Calu3 (cell line): ENCODE measurements around the gene RNF208. TPM values are rescaled to one million over a fixed set of nuclear protein-coding genes. Genes with fewer than 3 reads are reported as not detected.

ENCODE experiments used
- BruUV-seq: library from RNA; stranded (reverse); fragments of 400-500 nt; replicated peaks from 2 replicates; lab custom pipeline; 2021; lab: Mats Ljungman, UMichigan
- CTCF ChIA-PET: fragments of 300-600 bp; sonication (Branson Sonifier 250); formaldehyde crosslinking; loops from one replicate; lab custom pipeline; 2022; ENCODE audit warnings: antibody characterized with exemption; lab: Charles Lee
- DNase-seq: peaks from one replicate; pipeline ENCODE4 v3.0.0; 2022
- H3K27ac Mint-ChIP-seq: one replicate; pipeline ENCODE4 v1.8.0; 2022; ENCODE audit warnings: mixed read lengths; ENCODE audit not compliant: unreplicated experiment
- H3K27me3 Mint-ChIP-seq: one replicate; pipeline ENCODE4 v1.8.0; 2022; ENCODE audit warnings: mixed read lengths; ENCODE audit not compliant: unreplicated experiment
- H3K36me3 Mint-ChIP-seq: one replicate; pipeline ENCODE4 v1.8.0; 2022; ENCODE audit warnings: mild to moderate bottlenecking, moderate library complexity, mixed read lengths; ENCODE audit not compliant: insufficient read depth, unreplicated experiment
- H3K4me1 Mint-ChIP-seq: one replicate; pipeline ENCODE4 v1.8.0; 2022; ENCODE audit warnings: mild to moderate bottlenecking, low read depth, mixed read lengths; ENCODE audit not compliant: unreplicated experiment
- H3K4me3 Mint-ChIP-seq: one replicate; pipeline ENCODE4 v1.8.0; 2022; ENCODE audit warnings: mild to moderate bottlenecking, low read depth, moderate library complexity, mixed read lengths; ENCODE audit not compliant: unreplicated experiment
- H3K9me3 Mint-ChIP-seq: one replicate; pipeline ENCODE4 v1.8.0; 2022; ENCODE audit warnings: low read depth, mixed read lengths; ENCODE audit not compliant: unreplicated experiment
- intact Hi-C: fragments of 100-400 bp; cut with micrococcal nuclease; formaldehyde crosslinking; loops from one replicate; pipeline ENCODE4 v1.10.0; 2022; ENCODE audit not compliant: unreplicated experiment
- total RNA-seq: library from RNA; stranded (reverse); gene quantifications from 2 replicates; pipeline ENCODE4 v1.2.3, GENCODE V29; 2022
- TF ChIP-seq, protein P1 (sequence below): fragments of 200-600 bp; IDR thresholded peaks from one replicate; pipeline ENCODE4 v1.8.0; 2022; ENCODE audit warnings: antibody characterized with exemption; ENCODE audit not compliant: unreplicated experiment

Gene RNF208
- total RNA-seq, 1 experiment from 2014 or later, result 10.1 TPM

DNA sequence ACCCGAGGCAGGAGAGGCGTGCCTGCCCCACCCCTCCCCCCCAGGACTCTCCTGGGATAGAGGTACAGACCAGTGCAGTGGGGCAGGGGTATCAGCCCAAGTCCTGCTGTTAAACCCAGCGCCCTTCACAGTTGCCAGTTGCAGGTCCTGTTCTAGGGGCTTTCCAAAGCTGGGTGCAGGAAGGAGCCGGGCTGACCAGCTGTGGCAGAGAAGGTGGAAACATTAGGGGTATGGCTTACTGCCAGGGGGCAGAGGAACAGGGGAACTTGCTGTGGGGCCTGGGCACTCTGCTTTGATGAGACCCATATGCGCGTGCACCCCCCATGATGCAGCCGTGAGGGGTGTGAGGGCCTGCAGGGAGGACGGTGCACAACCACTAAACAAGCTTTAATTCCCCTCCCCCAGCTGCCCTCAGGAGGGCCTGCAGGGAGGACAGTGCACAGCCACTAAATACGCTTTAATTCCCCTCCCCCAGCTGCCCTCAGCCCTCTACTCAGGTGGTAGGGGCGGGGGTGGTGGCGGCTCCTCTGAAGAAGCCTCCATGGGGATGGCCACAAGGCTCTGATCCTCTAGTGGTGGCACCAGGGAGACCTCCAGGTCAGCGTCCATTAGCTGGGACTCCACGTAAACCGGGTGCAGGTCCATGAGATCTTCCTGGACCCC lies 51.4 kb downstream of the RNF208 start:
- H3K4me3 Mint-ChIP-seq, result no peak overlapping the region
- CTCF ChIA-PET, result interaction anchor here (0.7 kb wide), 2 partner anchors 21 to 29 kb away, joined by 3 read pairs; no protein-coding TSS in a partner anchor

More for the DNA sequence above, 51.4 kb downstream of the RNF208 start:
- peaks cover 16% of the 10 kb centered on the region for H3K36me3 Mint-ChIP-seq
- H3K9me3 Mint-ChIP-seq, result no peaks in the 10 kb centered on the region
- no peak overlapping the region for H3K27ac Mint-ChIP-seq
- peaks cover 27% of the 10 kb centered on the region for H3K27me3 Mint-ChIP-seq
- TF ChIP-seq, protein P1, sequence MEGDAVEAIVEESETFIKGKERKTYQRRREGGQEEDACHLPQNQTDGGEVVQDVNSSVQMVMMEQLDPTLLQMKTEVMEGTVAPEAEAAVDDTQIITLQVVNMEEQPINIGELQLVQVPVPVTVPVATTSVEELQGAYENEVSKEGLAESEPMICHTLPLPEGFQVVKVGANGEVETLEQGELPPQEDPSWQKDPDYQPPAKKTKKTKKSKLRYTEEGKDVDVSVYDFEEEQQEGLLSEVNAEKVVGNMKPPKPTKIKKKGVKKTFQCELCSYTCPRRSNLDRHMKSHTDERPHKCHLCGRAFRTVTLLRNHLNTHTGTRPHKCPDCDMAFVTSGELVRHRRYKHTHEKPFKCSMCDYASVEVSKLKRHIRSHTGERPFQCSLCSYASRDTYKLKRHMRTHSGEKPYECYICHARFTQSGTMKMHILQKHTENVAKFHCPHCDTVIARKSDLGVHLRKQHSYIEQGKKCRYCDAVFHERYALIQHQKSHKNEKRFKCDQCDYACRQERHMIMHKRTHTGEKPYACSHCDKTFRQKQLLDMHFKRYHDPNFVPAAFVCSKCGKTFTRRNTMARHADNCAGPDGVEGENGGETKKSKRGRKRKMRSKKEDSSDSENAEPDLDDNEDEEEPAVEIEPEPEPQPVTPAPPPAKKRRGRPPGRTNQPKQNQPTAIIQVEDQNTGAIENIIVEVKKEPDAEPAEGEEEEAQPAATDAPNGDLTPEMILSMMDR, result no peak
- no TSS peak for BruUV-seq
- intact Hi-C loops, result no loop called here
- H3K4me1 Mint-ChIP-seq, result no peaks in the 10 kb centered on the region
- no peak for DNase-seq

Other genes with a start within 250 kb of the RNF208 start
- not detected in 2 replicates for gene PTGDS, start 244.7 kb downstream of the RNF208 start, total RNA-seq
- gene LCNL1, start 239.2 kb downstream of the RNF208 start, total RNA-seq, result 0.22 TPM in 1 of 2 replicates, not detected in the other
- 38.3 and 43.7 TPM in 2 replicates for gene PAXX, start 229.8 kb downstream of the RNF208 start, total RNA-seq
- gene CLIC3, start 225.7 kb downstream of the RNF208 start, total RNA-seq, result 0.35 and 0.91 TPM in 2 replicates
- 47.6 and 50.7 TPM in 2 replicates for gene ABCA2, start 194.0 kb downstream of the RNF208 start, total RNA-seq
- gene FUT7, start 190.2 kb downstream of the RNF208 start, total RNA-seq, result not detected in 2 replicates
- 65.2 and 78.6 TPM in 2 replicates for gene NPDC1, start 176.1 kb downstream of the RNF208 start, total RNA-seq
- 3.8 and 5.8 TPM in 2 replicates for gene ENTPD2, start 168.2 kb downstream of the RNF208 start, total RNA-seq
- 38.4 and 41.1 TPM in 2 replicates for gene SAPCD2, start 151.7 kb downstream of the RNF208 start, total RNA-seq
- 9.1 and 10.8 TPM in 2 replicates for gene UAP1L1, start 144.7 kb downstream of the RNF208 start, total RNA-seq
- gene MAN1B1, start 135.3 kb downstream of the RNF208 start, total RNA-seq, result 61.4 and 65.6 TPM in 2 replicates
- gene DPP7, start 107.5 kb downstream of the RNF208 start, total RNA-seq, result 51.6 and 76.8 TPM in 2 replicates
- 0.24 and 0.54 TPM in 2 replicates for gene GRIN1, start 83.1 kb downstream of the RNF208 start, total RNA-seq
- 0.52 and 0.98 TPM in 2 replicates for gene LRRC26, start 52.2 kb downstream of the RNF208 start, total RNA-seq
- not detected in 2 replicates for gene TMEM210, start 50.2 kb downstream of the RNF208 start, total RNA-seq
- 49.4 and 51.4 TPM in 2 replicates for gene ANAPC2, start 33.7 kb downstream of the RNF208 start, total RNA-seq
- 41.9 and 44.1 TPM in 2 replicates for gene SSNA1, start 33.6 kb downstream of the RNF208 start, total RNA-seq
- gene TPRN, start 21.5 kb downstream of the RNF208 start, total RNA-seq, result 18.3 and 20.3 TPM in 2 replicates
- 25.4 and 28.8 TPM in 2 replicates for gene TMEM203, start 16.6 kb downstream of the RNF208 start, total RNA-seq
- 26.4 and 27.7 TPM in 2 replicates for gene NDOR1, start 16.5 kb downstream of the RNF208 start, total RNA-seq
- gene CYSRT1, start 2.9 kb upstream of the RNF208 start, total RNA-seq, result 3.0 and 3.6 TPM in 2 replicates
- 1.6 and 1.7 TPM in 2 replicates for gene RNF224, start 5.3 kb upstream of the RNF208 start, total RNA-seq
- gene SLC34A3, start 8.7 kb upstream of the RNF208 start, total RNA-seq, result 0.26 and 0.34 TPM in 2 replicates
- gene TUBB4B, start 19.0 kb upstream of the RNF208 start, total RNA-seq, result 360 and 383 TPM in 2 replicates
- gene STPG3, start 29.0 kb upstream of the RNF208 start, total RNA-seq, result not detected in 2 replicates
- 41.8 and 43.5 TPM in 2 replicates for gene NELFB, start 33.1 kb upstream of the RNF208 start, total RNA-seq
- gene TOR4A, start 55.5 kb upstream of the RNF208 start, total RNA-seq, result 51.8 and 60.2 TPM in 2 replicates
- gene NRARP, start 80.0 kb upstream of the RNF208 start, total RNA-seq, result 32.6 and 32.9 TPM in 2 replicates
- gene EXD3, start 200.9 kb upstream of the RNF208 start, total RNA-seq, result 13.2 and 15.3 TPM in 2 replicates
- gene NOXA1, start 201.2 kb upstream of the RNF208 start, total RNA-seq, result 12.0 and 12.3 TPM in 2 replicates
- gene ENTPD8, start 219.1 kb upstream of the RNF208 start, total RNA-seq, result 0.97 and 1.6 TPM in 2 replicates
- gene NSMF, start 237.1 kb upstream of the RNF208 start, total RNA-seq, result 31.6 and 38.3 TPM in 2 replicates